ENCODE results near the gene VWDE.
"Not testable (repeated sequence)": the region's sequence is repeated elsewhere in the genome, so short reads cannot be mapped to it uniquely, and the experiment has no call there.

Gene VWDE

GRCh38 chr7:12423355-12423996 lies 19.8 kb upstream of the VWDE start:
- no peak overlapping the region for H3K27ac ChIP-seq (ENCODE audit: low read depth, low read length)
- H3K36me3 ChIP-seq (ENCODE audit: control insufficient read depth, insufficient read depth, low read length), result no peaks in the 10 kb centered on the region

GRCh38 chr7:12422554-12423320 lies 19.1 kb upstream of the VWDE start:
- Histone ChIP-seq H3K4me1 (ENCODE audit: control insufficient read depth, insufficient read depth, low read length) (no peaks in the 10 kb centered on the region), H3K27ac (ENCODE audit: low read depth, low read length) (no peak overlapping the region), H3K4me3 (ENCODE audit: low read length) (no peak overlapping the region), H3K27me3 (ENCODE audit: control insufficient read depth, insufficient read depth, low read length) (no peaks in the 10 kb centered on the region), H3K9ac (ENCODE audit: low read length) (no peak overlapping the region), H3K36me3 (ENCODE audit: control insufficient read depth, insufficient read depth, low read length) (no peaks in the 10 kb centered on the region)

More at GRCh38 chr7:12423355-12423996, 19.8 kb upstream of the VWDE start:
- Histone ChIP-seq H3K4me3 (ENCODE audit: low read length) (no peak overlapping the region), H3K27me3 (ENCODE audit: control insufficient read depth, insufficient read depth, low read length) (no peaks in the 10 kb centered on the region), H3K9ac (ENCODE audit: low read length) (no peak overlapping the region), H3K4me1 (ENCODE audit: control insufficient read depth, insufficient read depth, low read length) (no peaks in the 10 kb centered on the region)

- Histone ChIP-seq H3K27me3 (ENCODE audit: control insufficient read depth, insufficient read depth, low read length) (no peaks in the 10 kb centered on the region), H3K27ac (ENCODE audit: low read depth, low read length) (no peak overlapping the region), H3K9ac (ENCODE audit: low read length) (no peak overlapping the region), H3K4me1 (ENCODE audit: control insufficient read depth, insufficient read depth, low read length) (no peaks in the 10 kb centered on the region), H3K4me3 (ENCODE audit: low read length) (no peak overlapping the region), H3K36me3 (ENCODE audit: control insufficient read depth, insufficient read depth, low read length) (no peaks in the 10 kb centered on the region)
Observed at GRCh38 chr7:12418452-12418851, 14.8 kb upstream of the VWDE start.

- Histone ChIP-seq H3K4me3 (ENCODE audit: low read length) (no peak overlapping the region), H3K27ac (ENCODE audit: low read depth, low read length) (no peak overlapping the region), H3K36me3 (ENCODE audit: control insufficient read depth, insufficient read depth, low read length) (no peaks in the 10 kb centered on the region), H3K9ac (ENCODE audit: low read length) (no peak overlapping the region), H3K4me1 (ENCODE audit: control insufficient read depth, insufficient read depth, low read length) (no peaks in the 10 kb centered on the region), H3K27me3 (ENCODE audit: control insufficient read depth, insufficient read depth, low read length) (no peaks in the 10 kb centered on the region)
Observed at GRCh38 chr7:12415072-12415471, 11.4 kb upstream of the VWDE start.

GRCh38 chr7:12412407-12412806 lies 8.7 kb upstream of the VWDE start:
- Histone ChIP-seq H3K4me3 (ENCODE audit: low read length) (no peak overlapping the region), H3K9ac (ENCODE audit: low read length) (no peak overlapping the region), H3K36me3 (ENCODE audit: control insufficient read depth, insufficient read depth, low read length) (no peaks in the 10 kb centered on the region), H3K4me1 (ENCODE audit: control insufficient read depth, insufficient read depth, low read length) (no peaks in the 10 kb centered on the region), H3K27me3 (ENCODE audit: control insufficient read depth, insufficient read depth, low read length) (no peaks in the 10 kb centered on the region), H3K27ac (ENCODE audit: low read depth, low read length) (no peak overlapping the region)

- Histone ChIP-seq H3K27ac (ENCODE audit: low read depth, low read length) (no peak overlapping the region), H3K9ac (ENCODE audit: low read length) (no peak overlapping the region), H3K4me3 (ENCODE audit: low read length) (no peak overlapping the region), H3K4me1 (ENCODE audit: control insufficient read depth, insufficient read depth, low read length) (no peaks in the 10 kb centered on the region), H3K36me3 (ENCODE audit: control insufficient read depth, insufficient read depth, low read length) (no peaks in the 10 kb centered on the region), H3K27me3 (ENCODE audit: control insufficient read depth, insufficient read depth, low read length) (no peaks in the 10 kb centered on the region)
Observed at GRCh38 chr7:12410523-12410922, 6.9 kb upstream of the VWDE start.

GRCh38 chr7:12409097-12409711 lies 5.5 kb upstream of the VWDE start:
- Histone ChIP-seq H3K27ac (ENCODE audit: low read depth, low read length) (no peak overlapping the region), H3K36me3 (ENCODE audit: control insufficient read depth, insufficient read depth, low read length) (no peaks in the 10 kb centered on the region), H3K27me3 (ENCODE audit: control insufficient read depth, insufficient read depth, low read length) (no peaks in the 10 kb centered on the region), H3K9ac (ENCODE audit: low read length) (no peak overlapping the region), H3K4me3 (ENCODE audit: low read length) (no peak overlapping the region), H3K4me1 (ENCODE audit: control insufficient read depth, insufficient read depth, low read length) (no peaks in the 10 kb centered on the region)

GRCh38 chr7:12407652-12408051 lies 4.0 kb upstream of the VWDE start:
- H3K27me3 ChIP-seq (ENCODE audit: control insufficient read depth, insufficient read depth, low read length); H3K27ac ChIP-seq (ENCODE audit: low read depth, low read length); H3K4me3 ChIP-seq (ENCODE audit: low read length); H3K9ac ChIP-seq (ENCODE audit: low read length); H3K4me1 ChIP-seq (ENCODE audit: control insufficient read depth, insufficient read depth, low read length); H3K36me3 ChIP-seq (ENCODE audit: control insufficient read depth, insufficient read depth, low read length): not testable (repeated sequence)

GRCh38 chr7:12402365-12402725 lies 1.3 kb downstream of the VWDE start:
- no peaks in the 10 kb centered on the region for H3K27me3 ChIP-seq (ENCODE audit: control insufficient read depth, insufficient read depth, low read length)
- no peaks in the 10 kb centered on the region for H3K4me1 ChIP-seq (ENCODE audit: control insufficient read depth, insufficient read depth, low read length)
- H3K36me3 ChIP-seq (ENCODE audit: control insufficient read depth, insufficient read depth, low read length), result no peaks in the 10 kb centered on the region
- no peak overlapping the region for H3K27ac ChIP-seq (ENCODE audit: low read depth, low read length)
- no peak overlapping the region for H3K4me3 ChIP-seq (ENCODE audit: low read length)
- no peak overlapping the region for H3K9ac ChIP-seq (ENCODE audit: low read length)

- Histone ChIP-seq H3K36me3 (ENCODE audit: control insufficient read depth, insufficient read depth, low read length) (no peaks in the 10 kb centered on the region), H3K27me3 (ENCODE audit: control insufficient read depth, insufficient read depth, low read length) (no peaks in the 10 kb centered on the region), H3K4me1 (ENCODE audit: control insufficient read depth, insufficient read depth, low read length) (no peaks in the 10 kb centered on the region), H3K4me3 (ENCODE audit: low read length) (no peak overlapping the region), H3K9ac (ENCODE audit: low read length) (no peak overlapping the region), H3K27ac (ENCODE audit: low read depth, low read length) (no peak overlapping the region)
Observed at GRCh38 chr7:12401538-12402364, 1.9 kb downstream of the VWDE start.

- Histone ChIP-seq H3K27ac (ENCODE audit: low read depth, low read length) (no peak overlapping the region), H3K9ac (ENCODE audit: low read length) (no peak overlapping the region), H3K27me3 (ENCODE audit: control insufficient read depth, insufficient read depth, low read length) (no peaks in the 10 kb centered on the region), H3K36me3 (ENCODE audit: control insufficient read depth, insufficient read depth, low read length) (no peaks in the 10 kb centered on the region), H3K4me1 (ENCODE audit: control insufficient read depth, insufficient read depth, low read length) (no peaks in the 10 kb centered on the region), H3K4me3 (ENCODE audit: low read length) (no peak overlapping the region)
Observed at GRCh38 chr7:12398186-12398585, 5.5 kb downstream of the VWDE start.

- Histone ChIP-seq H3K9ac (ENCODE audit: low read length) (no peak overlapping the region), H3K27ac (ENCODE audit: low read depth, low read length) (no peak overlapping the region), H3K36me3 (ENCODE audit: control insufficient read depth, insufficient read depth, low read length) (no peaks in the 10 kb centered on the region), H3K4me3 (ENCODE audit: low read length) (no peak overlapping the region), H3K27me3 (ENCODE audit: control insufficient read depth, insufficient read depth, low read length) (no peaks in the 10 kb centered on the region), H3K4me1 (ENCODE audit: control insufficient read depth, insufficient read depth, low read length) (no peaks in the 10 kb centered on the region)
Observed at GRCh38 chr7:12397671-12398070, 6.0 kb downstream of the VWDE start.
